ENCODE measurements around the gene IQSEC1. TPM values are rescaled to one million over a fixed set of nuclear protein-coding genes. Genes with fewer than 3 reads are reported as not detected.

The IQSEC1 gene
- total RNA-seq, 1 experiment from 2014 or later: 28.1 TPM

GRCh38 chr3:12931273-12931905 is 141.8 kb downstream of the IQSEC1 start (continued):
- TF ChIP-seq, protein P1, sequence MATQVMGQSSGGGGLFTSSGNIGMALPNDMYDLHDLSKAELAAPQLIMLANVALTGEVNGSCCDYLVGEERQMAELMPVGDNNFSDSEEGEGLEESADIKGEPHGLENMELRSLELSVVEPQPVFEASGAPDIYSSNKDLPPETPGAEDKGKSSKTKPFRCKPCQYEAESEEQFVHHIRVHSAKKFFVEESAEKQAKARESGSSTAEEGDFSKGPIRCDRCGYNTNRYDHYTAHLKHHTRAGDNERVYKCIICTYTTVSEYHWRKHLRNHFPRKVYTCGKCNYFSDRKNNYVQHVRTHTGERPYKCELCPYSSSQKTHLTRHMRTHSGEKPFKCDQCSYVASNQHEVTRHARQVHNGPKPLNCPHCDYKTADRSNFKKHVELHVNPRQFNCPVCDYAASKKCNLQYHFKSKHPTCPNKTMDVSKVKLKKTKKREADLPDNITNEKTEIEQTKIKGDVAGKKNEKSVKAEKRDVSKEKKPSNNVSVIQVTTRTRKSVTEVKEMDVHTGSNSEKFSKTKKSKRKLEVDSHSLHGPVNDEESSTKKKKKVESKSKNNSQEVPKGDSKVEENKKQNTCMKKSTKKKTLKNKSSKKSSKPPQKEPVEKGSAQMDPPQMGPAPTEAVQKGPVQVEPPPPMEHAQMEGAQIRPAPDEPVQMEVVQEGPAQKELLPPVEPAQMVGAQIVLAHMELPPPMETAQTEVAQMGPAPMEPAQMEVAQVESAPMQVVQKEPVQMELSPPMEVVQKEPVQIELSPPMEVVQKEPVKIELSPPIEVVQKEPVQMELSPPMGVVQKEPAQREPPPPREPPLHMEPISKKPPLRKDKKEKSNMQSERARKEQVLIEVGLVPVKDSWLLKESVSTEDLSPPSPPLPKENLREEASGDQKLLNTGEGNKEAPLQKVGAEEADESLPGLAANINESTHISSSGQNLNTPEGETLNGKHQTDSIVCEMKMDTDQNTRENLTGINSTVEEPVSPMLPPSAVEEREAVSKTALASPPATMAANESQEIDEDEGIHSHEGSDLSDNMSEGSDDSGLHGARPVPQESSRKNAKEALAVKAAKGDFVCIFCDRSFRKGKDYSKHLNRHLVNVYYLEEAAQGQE (IDR thresholded peaks at IDR 0.05; ENCODE audit: low read depth): no peak
- TF ChIP-seq EGR1 (IDR thresholded peaks at IDR 0.05; ENCODE audit: low read depth): no peak

GRCh38 chr3:12929801-12930200 is 143.4 kb downstream of the IQSEC1 start:
- Histone ChIP-seq H3K27me3 (ENCODE audit: insufficient read depth, low read length) (no peaks in the 10 kb centered on the region), H3K9me3 (ENCODE audit: control insufficient read depth in 1 of 2, insufficient read depth in 1 of 2, low read depth in 1 of 2, low read length in 2 of 2) (no peaks in the 10 kb centered on the region), H2AFZ (ENCODE audit: low read depth, low read length, poor library complexity, severe bottlenecking) (no peak overlapping the region), H3K79me2 (ENCODE audit: insufficient read depth, low read length) (no peaks in the 10 kb centered on the region; the same call in 1 of the 2 replicates), H3K36me3 (ENCODE audit: control insufficient read depth in 1 of 2, insufficient read depth in 2 of 2, low read length in 2 of 2) (no peaks in the 10 kb centered on the region; a peak in 1 of 4 replicates), H3K4me2 (ENCODE audit: low read length) (no peak overlapping the region), H3K9me2 (ENCODE audit: insufficient read depth) (no peaks in the 10 kb centered on the region), H3K4me1 (ENCODE audit: control insufficient read depth in 1 of 2, insufficient read depth in 2 of 2, low read length in 2 of 2) (peaks cover 0 to 14% of the 10 kb centered on the region in 2 experiments; a peak in 2 of 4 replicates), H4K20me1 (ENCODE audit: insufficient read depth) (no peaks in the 10 kb centered on the region), H3K4me3 (replicated peaks in 1 of 2; ENCODE audit: low read depth in 1 of 2, low read length in 2 of 2) (no peak overlapping the region), H3K9ac (ENCODE audit: low read length) (no peak overlapping the region), H3K27ac (ENCODE audit: low read depth, low read length) (no peak overlapping the region)
- BruUV-seq (replicated peaks): no TSS peak
- intact Hi-C loops (cut with micrococcal nuclease): no loop called here
- ATAC-seq (no peak), DNase-seq (ENCODE audit: low read depth, low spot score) (no peak)
- TF ChIP-seq EGR1 (IDR thresholded peaks at IDR 0.05; ENCODE audit: low read depth) (no peak), MAX (IDR thresholded peaks at IDR 0.05) (no peak), EZH2phosphoT487 (IDR thresholded peaks at IDR 0.05; ENCODE audit: borderline replicate concordance) (no peak), POLR2A (IDR thresholded peaks at IDR 0.05; ENCODE audit: borderline replicate concordance, extremely low read depth, insufficient read depth, insufficient read length) (no peak), CEBPB (IDR thresholded peaks at IDR 0.05; ENCODE audit: low read depth) (no peak), ZBTB33 (IDR thresholded peaks at IDR 0.05; ENCODE audit: extremely low read depth, insufficient replicate concordance, low read length) (no peak), ELF1 (IDR thresholded peaks at IDR 0.05; ENCODE audit: borderline replicate concordance, low read depth) (no peak), RAD21 (IDR thresholded peaks at IDR 0.05; ENCODE audit: low read depth) (no peak), POLR2AphosphoS5 (IDR thresholded peaks at IDR 0.05; ENCODE audit: low read depth, low read length) (no peak), EZH2 (IDR thresholded peaks at IDR 0.05) (no peak), CBX3 (IDR thresholded peaks at IDR 0.05; ENCODE audit: low read depth) (no peak), SP1 (IDR thresholded peaks at IDR 0.05; ENCODE audit: low read depth) (no peak)
- TF ChIP-seq, protein P2, sequence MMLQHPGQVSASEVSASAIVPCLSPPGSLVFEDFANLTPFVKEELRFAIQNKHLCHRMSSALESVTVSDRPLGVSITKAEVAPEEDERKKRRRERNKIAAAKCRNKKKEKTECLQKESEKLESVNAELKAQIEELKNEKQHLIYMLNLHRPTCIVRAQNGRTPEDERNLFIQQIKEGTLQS (IDR thresholded peaks at IDR 0.05): no peak
- POLR2A ChIA-PET: no interaction called here
- CTCF ChIA-PET: interaction anchor here (1.2 kb wide), 1 partner anchor 62 kb away, joined by 3 read pairs; no protein-coding TSS in a partner anchor
- RAD21 ChIA-PET (ENCODE audit: low non-redundant PET in 1 of 2, low total read pairs in 2 of 2, uncharacterized antibody in 2 of 2, unreplicated experiment in 2 of 2): no interaction called here
